Type B pancreatic cell (in vitro differentiated cells): ENCODE results near the gene AFF3. TPM values are rescaled to one million over a fixed set of nuclear protein-coding genes. Genes with fewer than 3 reads are reported as not detected.
A peak's percentile ranks its signal among the peaks of the same experiment; 100 is the strongest.
"Not testable (repeated sequence)": the region's sequence is repeated elsewhere in the genome, so short reads cannot be mapped to it uniquely, and the experiment has no call there.

Experiments used
- DNase-seq: peaks from one replicate; pipeline ENCODE4 v3.0.0; 2021; ENCODE audit warnings: mixed read lengths; ENCODE audit not compliant: unreplicated experiment; ENCODE audit errors: extremely low spot score
- H3K27ac Mint-ChIP-seq: 2 replicates; pipeline ENCODE4 v1.8.0; 2021; ENCODE audit warnings: mild to moderate bottlenecking, mixed read lengths
- H3K27me3 Mint-ChIP-seq: 2 replicates; pipeline ENCODE4 v1.8.0; 2021; ENCODE audit warnings: mixed read lengths
- H3K36me3 Mint-ChIP-seq: 2 replicates; pipeline ENCODE4 v1.8.0; 2021; ENCODE audit warnings: mixed read lengths
- H3K4me1 Mint-ChIP-seq: one replicate; pipeline ENCODE4 v1.8.0; 2021; ENCODE audit warnings: mixed read lengths; ENCODE audit not compliant: unreplicated experiment
- H3K4me3 Mint-ChIP-seq: 2 replicates; pipeline ENCODE4 v1.8.0; 2021; ENCODE audit warnings: mild to moderate bottlenecking, mixed read lengths
- H3K9me3 Mint-ChIP-seq: 2 replicates; pipeline ENCODE4 v1.8.0; 2021; ENCODE audit warnings: mixed read lengths
- total RNA-seq: library from RNA; stranded (reverse); gene quantifications from 2 replicates; pipeline ENCODE4 v1.2.1, GENCODE V29; 2021; ENCODE audit warnings: low replicate concordance
- TF ChIP-seq, protein P1 (sequence below): fragments of 200-600 bp; sonication (generic); conservative IDR thresholded peaks from 2 replicates; pipeline ENCODE4 v1.5.0; 2021; ENCODE audit warnings: antibody characterized with exemption, mild to moderate bottlenecking

Gene AFF3
- total RNA-seq, 1 donor from 2014 or later, result 29.2 TPM

DNA sequence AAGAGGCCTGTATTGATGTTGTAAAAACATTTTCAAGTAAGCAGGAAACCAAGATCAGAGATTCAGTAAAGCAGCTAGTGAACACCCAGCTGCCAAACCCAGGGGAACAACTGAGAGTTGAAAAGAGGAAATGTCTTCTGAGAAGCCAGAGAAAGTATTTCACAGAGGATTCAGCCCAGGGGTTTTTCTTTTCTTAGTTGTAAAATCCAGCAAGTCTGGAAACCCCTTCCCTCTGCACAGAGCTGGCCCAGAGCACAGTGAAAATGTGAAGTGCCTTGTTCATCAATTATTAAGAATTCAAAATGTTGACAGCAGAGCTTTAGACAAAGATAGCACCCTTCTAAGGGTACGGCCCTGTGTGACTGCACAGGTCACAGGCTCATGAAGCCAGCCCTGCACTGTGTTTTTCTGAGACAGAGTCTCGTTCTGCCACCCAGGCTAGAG lies 28.4 kb downstream of the AFF3 start:
- Mint-ChIP-seq H3K4me1 (peaks cover 18% of the 10 kb centered on the region), H3K4me3 (no peak overlapping the region), H3K9me3 (peaks cover 9% of the 10 kb centered on the region), H3K27ac (no peak overlapping the region), H3K27me3 (peaks cover 22% of the 10 kb centered on the region), H3K36me3 (no peaks in the 10 kb centered on the region)
- TF ChIP-seq, protein P1, sequence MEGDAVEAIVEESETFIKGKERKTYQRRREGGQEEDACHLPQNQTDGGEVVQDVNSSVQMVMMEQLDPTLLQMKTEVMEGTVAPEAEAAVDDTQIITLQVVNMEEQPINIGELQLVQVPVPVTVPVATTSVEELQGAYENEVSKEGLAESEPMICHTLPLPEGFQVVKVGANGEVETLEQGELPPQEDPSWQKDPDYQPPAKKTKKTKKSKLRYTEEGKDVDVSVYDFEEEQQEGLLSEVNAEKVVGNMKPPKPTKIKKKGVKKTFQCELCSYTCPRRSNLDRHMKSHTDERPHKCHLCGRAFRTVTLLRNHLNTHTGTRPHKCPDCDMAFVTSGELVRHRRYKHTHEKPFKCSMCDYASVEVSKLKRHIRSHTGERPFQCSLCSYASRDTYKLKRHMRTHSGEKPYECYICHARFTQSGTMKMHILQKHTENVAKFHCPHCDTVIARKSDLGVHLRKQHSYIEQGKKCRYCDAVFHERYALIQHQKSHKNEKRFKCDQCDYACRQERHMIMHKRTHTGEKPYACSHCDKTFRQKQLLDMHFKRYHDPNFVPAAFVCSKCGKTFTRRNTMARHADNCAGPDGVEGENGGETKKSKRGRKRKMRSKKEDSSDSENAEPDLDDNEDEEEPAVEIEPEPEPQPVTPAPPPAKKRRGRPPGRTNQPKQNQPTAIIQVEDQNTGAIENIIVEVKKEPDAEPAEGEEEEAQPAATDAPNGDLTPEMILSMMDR, result no peak
- DNase-seq, result no peak

DNA sequence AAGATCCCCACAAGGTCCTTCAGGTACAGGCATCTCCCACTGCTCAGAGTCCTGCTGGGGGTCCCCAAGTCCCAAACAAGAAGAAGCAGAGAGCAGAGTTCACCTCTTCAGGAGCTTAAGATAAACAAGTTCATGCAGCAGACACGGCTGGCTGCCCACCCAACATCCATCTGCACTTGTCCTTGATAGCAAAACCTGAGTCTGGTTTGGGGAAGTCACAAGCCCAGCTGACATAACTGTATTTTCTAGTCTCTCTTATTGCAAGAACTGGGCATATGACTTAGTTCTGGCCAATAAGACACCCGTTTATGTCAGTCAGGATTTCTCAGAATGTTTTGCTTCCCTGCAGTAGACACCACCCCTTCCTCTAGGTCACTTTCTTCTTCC lies 31.8 kb downstream of the AFF3 start:
- TF ChIP-seq, protein P1, result no peak
- Mint-ChIP-seq H3K27me3 (peaks cover 51% of the 10 kb centered on the region), H3K4me1 (peaks cover 45% of the 10 kb centered on the region), H3K4me3 (no peak overlapping the region), H3K9me3 (no peaks in the 10 kb centered on the region), H3K27ac (no peak overlapping the region), H3K36me3 (no peaks in the 10 kb centered on the region)
- no peak for DNase-seq

DNA sequence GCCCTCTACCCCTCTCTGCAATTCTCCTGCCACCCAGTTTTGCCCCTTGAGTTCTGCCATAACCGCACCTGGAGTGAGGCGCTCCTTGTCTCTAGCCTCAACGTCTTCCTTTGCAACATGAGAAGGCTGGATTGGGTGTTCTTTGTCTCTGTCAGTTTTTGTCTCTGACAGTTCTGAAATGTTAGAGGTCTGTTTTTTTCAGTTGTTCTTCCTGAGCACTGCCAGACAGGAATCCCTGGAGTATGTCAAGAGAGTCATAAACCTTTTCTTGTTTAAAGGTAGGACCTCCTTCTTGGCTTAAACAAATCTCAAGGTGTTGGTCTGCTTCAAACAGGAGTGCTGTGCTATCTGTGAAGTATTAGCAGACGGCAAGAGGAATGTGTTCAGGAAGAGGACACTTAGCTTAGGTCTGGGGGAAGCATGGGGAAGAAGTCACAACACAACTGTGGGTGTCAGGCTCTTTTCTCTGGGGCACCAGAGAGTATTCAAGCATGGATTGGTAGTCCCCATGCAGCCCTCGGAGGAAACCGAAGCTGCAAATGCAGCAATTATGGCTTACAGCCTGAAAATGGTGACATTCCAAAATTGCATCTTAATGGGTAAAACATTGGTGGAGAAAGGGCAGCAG lies 32.3 kb downstream of the AFF3 start:
- TF ChIP-seq, protein P1, result no peak
- Mint-ChIP-seq H3K27me3 (peaks cover 55% of the 10 kb centered on the region), H3K4me1 (peaks cover 48% of the 10 kb centered on the region), H3K36me3 (no peaks in the 10 kb centered on the region), H3K4me3 (peak overlapping the region; percentile 15), H3K9me3 (no peaks in the 10 kb centered on the region), H3K27ac (no peak overlapping the region)
- DNase-seq, result no peak

DNA sequence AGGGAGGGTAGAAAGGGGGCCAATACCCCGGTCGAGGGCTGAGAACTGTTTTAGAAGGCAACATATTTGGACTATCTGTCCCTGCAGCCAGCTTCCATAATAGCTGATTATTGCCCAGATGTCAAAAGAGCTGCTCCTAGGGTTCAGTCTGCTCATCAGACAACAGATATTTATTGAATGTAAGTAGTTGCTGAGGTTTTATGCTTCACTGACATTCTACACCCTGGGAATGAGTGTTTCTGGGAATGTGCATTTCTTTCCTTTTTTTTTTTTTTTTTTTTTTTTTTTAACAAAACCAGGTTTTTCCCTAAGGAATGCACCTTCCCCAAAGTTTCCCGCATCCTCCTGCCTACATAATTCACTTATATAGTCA lies 33.8 kb downstream of the AFF3 start:
- not testable (repeated sequence) for H3K36me3 Mint-ChIP-seq, DNase-seq, H3K9me3 Mint-ChIP-seq
- peaks cover 48% of the 10 kb centered on the region for H3K4me1 Mint-ChIP-seq
- peak overlapping the region; percentile 49 for H3K4me3 Mint-ChIP-seq
- peaks cover 54% of the 10 kb centered on the region for H3K27me3 Mint-ChIP-seq
- peak overlapping the region; percentile 43 for H3K27ac Mint-ChIP-seq

DNA sequence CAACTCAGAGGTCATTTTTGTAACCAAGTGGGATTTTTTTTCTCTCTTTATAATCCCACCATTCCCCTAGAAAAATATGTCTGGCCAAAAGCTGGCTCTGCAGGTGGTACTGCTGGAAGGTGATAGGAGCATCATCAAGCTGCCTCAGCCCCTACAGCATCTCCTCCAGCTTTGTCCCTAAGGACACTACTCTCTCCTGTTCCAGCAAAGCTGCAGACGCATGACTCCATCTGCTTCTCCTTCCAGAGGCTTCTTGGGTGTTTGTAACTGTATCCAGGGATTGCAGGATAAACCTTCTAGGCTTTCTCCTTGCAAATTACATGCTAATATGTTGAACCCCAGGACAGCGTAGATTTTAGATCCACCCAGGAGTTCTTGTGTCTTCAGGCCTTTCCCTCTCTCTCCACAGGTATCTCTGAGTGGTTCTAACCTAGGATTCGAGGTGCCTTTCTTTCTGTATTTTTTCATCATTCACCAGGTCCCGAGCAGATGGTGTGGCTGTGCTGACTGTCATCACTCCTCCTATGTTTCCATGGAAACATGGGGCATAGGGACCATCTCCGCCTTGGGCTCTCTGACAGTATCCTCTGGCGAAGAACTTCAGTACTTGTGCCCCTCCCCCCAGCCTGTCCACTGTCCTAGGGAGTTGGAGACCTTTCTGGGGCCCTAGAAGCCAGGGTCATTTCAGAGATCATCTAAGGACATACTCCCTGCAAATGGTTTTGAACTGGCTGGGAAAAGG lies 34.3 kb downstream of the AFF3 start:
- DNase-seq, result no peak
- Mint-ChIP-seq H3K27me3 (peaks cover 52% of the 10 kb centered on the region), H3K4me1 (peaks cover 43% of the 10 kb centered on the region), H3K27ac (peak overlapping the region; percentile 43), H3K4me3 (peak overlapping the region; percentile 49), H3K9me3 (no peaks in the 10 kb centered on the region), H3K36me3 (no peaks in the 10 kb centered on the region)
- TF ChIP-seq, protein P1, result no peak

DNA sequence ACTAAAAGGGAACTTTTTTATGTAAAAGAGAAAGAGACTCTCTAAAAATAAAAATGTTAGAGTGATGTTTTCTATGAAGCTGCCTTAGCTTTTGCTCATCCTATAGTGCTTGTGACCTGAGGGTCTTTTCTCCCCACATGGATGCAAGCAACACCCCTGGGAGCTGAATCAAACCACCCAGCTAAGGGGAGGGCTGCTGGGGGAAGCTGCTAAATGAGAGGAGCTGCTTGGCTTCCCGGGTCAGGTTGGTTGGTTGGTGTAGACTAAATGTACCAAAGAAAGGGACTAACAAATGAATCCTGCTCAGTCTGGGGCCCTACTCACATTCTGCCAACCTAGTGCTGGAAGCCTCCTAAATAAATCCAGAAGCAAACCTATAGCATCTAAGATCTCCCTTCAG lies 35.0 kb downstream of the AFF3 start:
- H3K9me3 Mint-ChIP-seq, result no peaks in the 10 kb centered on the region
- TF ChIP-seq, protein P1, result no peak
- no peak for DNase-seq
- peaks cover 53% of the 10 kb centered on the region for H3K27me3 Mint-ChIP-seq
- no peak overlapping the region for H3K27ac Mint-ChIP-seq
- H3K4me3 Mint-ChIP-seq, result peak overlapping the region; percentile 46
- H3K36me3 Mint-ChIP-seq, result no peaks in the 10 kb centered on the region
- peaks cover 40% of the 10 kb centered on the region for H3K4me1 Mint-ChIP-seq
